Erythroblast (primary cell): ENCODE results near the gene AGAP1.

Experiments
- GATA1 ChIP-seq: IDR thresholded peaks from 2 replicates; pipeline ENCODE4 v1.6.1; 2011; ENCODE audit warnings: low read depth, mild to moderate bottlenecking, control low read depth, low read length, moderate library complexity
- POLR2A ChIP-seq: IDR thresholded peaks from 2 replicates; pipeline ENCODE4 v1.6.1; 2011; ENCODE audit warnings: mild to moderate bottlenecking, low read length

- TF ChIP-seq POLR2A = no peak
- no peak for TF ChIP-seq GATA1
These were observed 558.4 kb downstream of the AGAP1 start for GRCh38 chr2:236052206-236052605.
